H9 (cell line): ENCODE data around the gene METTL18. TPM values are rescaled to one million over a fixed set of nuclear protein-coding genes. Genes with fewer than 3 reads are reported as not detected.

Experiments
- DNase-seq: peaks from one replicate; pipeline ENCODE4 v3.0.0-alpha.2; 2017
- H2AFZ ChIP-seq: one replicate; pipeline ENCODE4 v1.6.1; 2013; ENCODE audit warnings: mild to moderate bottlenecking, low read length, control low read depth, moderate library complexity
- H2AK5ac ChIP-seq: 2 replicates; pipeline ENCODE4 v1.6.1; 2013; ENCODE audit warnings: low read length, control low read depth, mixed read lengths; ENCODE audit not compliant: insufficient read length
- H2BK120ac ChIP-seq: one replicate; pipeline ENCODE4 v1.6.1; 2013; ENCODE audit warnings: low read depth, mild to moderate bottlenecking, low read length, control low read depth, inconsistent platforms; ENCODE audit not compliant: poor library complexity, severe bottlenecking
- H2BK12ac ChIP-seq: 2 replicates; pipeline ENCODE4 v1.6.1; 2013; ENCODE audit warnings: low read length, control low read depth, mixed read lengths, low read depth; ENCODE audit not compliant: insufficient read length
- H2BK15ac ChIP-seq: 2 replicates; pipeline ENCODE4 v1.6.1; 2013; ENCODE audit warnings: low read depth, low read length, control low read depth
- H2BK20ac ChIP-seq: one replicate; pipeline ENCODE4 v1.6.1; 2013; ENCODE audit warnings: low read depth, mild to moderate bottlenecking, low read length, control low read depth, inconsistent platforms; ENCODE audit not compliant: poor library complexity, severe bottlenecking
- H2BK5ac ChIP-seq: 2 replicates; pipeline ENCODE4 v1.6.1; 2013; ENCODE audit warnings: low read length, control low read depth, mixed read lengths; ENCODE audit not compliant: insufficient read length
- H3K14ac ChIP-seq: 2 replicates; pipeline ENCODE4 v1.6.1; 2013; ENCODE audit warnings: low read length, control low read depth; ENCODE audit not compliant: insufficient read depth
- H3K18ac ChIP-seq: 2 replicates; pipeline ENCODE4 v1.6.1; 2013; ENCODE audit warnings: low read depth, mild to moderate bottlenecking, mixed read lengths, low read length, control low read depth; ENCODE audit not compliant: insufficient read length
- H3K23ac ChIP-seq: 2 replicates; pipeline ENCODE4 v1.6.1; 2013; ENCODE audit warnings: low read length, control low read depth, mixed read lengths, low read depth; ENCODE audit not compliant: insufficient read length
- H3K23me2 ChIP-seq: 2 replicates; pipeline ENCODE4 v1.6.1; 2013; ENCODE audit warnings: low read depth, mild to moderate bottlenecking, mixed read lengths, low read length, control low read depth; ENCODE audit not compliant: insufficient read length, poor library complexity, severe bottlenecking
- H3K27ac ChIP-seq: 2 replicates; pipeline ENCODE4 v1.5.1; 2013; ENCODE audit warnings: low read length, control low read depth, mixed read lengths, low read depth; ENCODE audit not compliant: insufficient read length
- H3K27me3 ChIP-seq: 2 replicates; pipeline ENCODE4 v1.6.1; 2013; ENCODE audit warnings: low read length, control low read depth, inconsistent platforms; ENCODE audit not compliant: insufficient read depth
- H3K4ac ChIP-seq: 2 replicates; pipeline ENCODE4 v1.6.1; 2013; ENCODE audit warnings: low read depth, mild to moderate bottlenecking, control low read depth, inconsistent platforms, low read length, moderate library complexity
- H3K4me1 ChIP-seq: 2 replicates; pipeline ENCODE4 v1.6.1; 2013; ENCODE audit warnings: low read length, control low read depth, inconsistent platforms; ENCODE audit not compliant: insufficient read depth
- H3K4me2 ChIP-seq: 2 replicates; pipeline ENCODE4 v1.6.1; 2013; ENCODE audit warnings: low read length, control low read depth, mixed read lengths; ENCODE audit not compliant: insufficient read length, insufficient read depth
- H3K56ac ChIP-seq: 2 replicates; pipeline ENCODE4 v1.6.1; 2013; ENCODE audit warnings: low read depth, mild to moderate bottlenecking, mixed read lengths, low read length, control low read depth; ENCODE audit not compliant: insufficient read length
- H3K79me1 ChIP-seq: 2 replicates; pipeline ENCODE4 v1.6.1; 2013; ENCODE audit warnings: low read depth, mild to moderate bottlenecking, moderate library complexity, low read length, control low read depth, inconsistent platforms; ENCODE audit not compliant: insufficient read depth, poor library complexity, severe bottlenecking
- H3K79me2 ChIP-seq: 2 replicates; pipeline ENCODE4 v1.6.1; 2013; ENCODE audit warnings: low read length, control low read depth, inconsistent platforms; ENCODE audit not compliant: insufficient read depth
- H3K9ac ChIP-seq: 2 replicates; pipeline ENCODE4 v1.6.1; 2013; ENCODE audit warnings: low read length, control low read depth, mixed read lengths; ENCODE audit not compliant: insufficient read length; ENCODE audit errors: extremely low read depth
- H3K9me3 ChIP-seq: one replicate; pipeline ENCODE4 v1.6.1; 2013; ENCODE audit warnings: low read depth, low read length, inconsistent platforms; ENCODE audit not compliant: control insufficient read depth
- H3T11ph ChIP-seq: one replicate; pipeline ENCODE4 v1.6.1; 2013; ENCODE audit warnings: mild to moderate bottlenecking, low read length, control low read depth, inconsistent platforms
- H4K20me1 ChIP-seq: one replicate; pipeline ENCODE4 v1.6.1; 2013; ENCODE audit not compliant: control insufficient read depth, insufficient read length, insufficient read depth
- H4K5ac ChIP-seq: 2 replicates; pipeline ENCODE4 v1.6.1; 2013; ENCODE audit warnings: low read depth, mild to moderate bottlenecking, mixed read lengths, low read length, control low read depth; ENCODE audit not compliant: insufficient read length
- H4K8ac ChIP-seq: replicated peaks from 2 replicates; pipeline ENCODE4 v1.6.1; 2013; ENCODE audit warnings: low read length, control low read depth, mixed read lengths, low read depth; ENCODE audit not compliant: insufficient read length
- H4K91ac ChIP-seq: 2 replicates; pipeline ENCODE4 v1.6.1; 2013; ENCODE audit warnings: low read depth, mild to moderate bottlenecking, moderate library complexity, mixed read lengths, low read length, control low read depth; ENCODE audit not compliant: insufficient read length
- H3K27ac Mint-ChIP-seq, 3 experiments: 2 replicates in 2 of 3; 3 replicates in 1 of 3; pipeline ENCODE4 v1.8.0; 2020 to 2021; ENCODE audit warnings: mixed read lengths in 3 of 3, mild to moderate bottlenecking in 1 of 3, moderate library complexity in 1 of 3
- H3K27me3 Mint-ChIP-seq: 2 replicates; pipeline ENCODE4 v1.8.0; 2021; ENCODE audit warnings: low read depth, mild to moderate bottlenecking, moderate library complexity, mixed read lengths
- H3K36me3 Mint-ChIP-seq, 3 experiments: 2 replicates in 2 of 3; 3 replicates in 1 of 3; pipeline ENCODE4 v1.8.0; 2020 to 2021; ENCODE audit warnings: low read depth in 3 of 3, mixed read lengths in 3 of 3; ENCODE audit not compliant: insufficient read depth in 1 of 3
- H3K4me1 Mint-ChIP-seq, 2 experiments: 2 replicates each; pipeline ENCODE4 v1.8.0; 2020; ENCODE audit warnings: mixed read lengths in 2 of 2
- H3K4me3 Mint-ChIP-seq, 2 experiments: 2 replicates in 1 of 2; 3 replicates in 1 of 2; pipeline ENCODE4 v1.8.0; 2020 to 2021; ENCODE audit warnings: mild to moderate bottlenecking in 2 of 2, mixed read lengths in 2 of 2, moderate library complexity in 1 of 2
- H3K9me3 Mint-ChIP-seq, 2 experiments: 2 replicates in 1 of 2; 3 replicates in 1 of 2; pipeline ENCODE4 v1.8.0; 2020; ENCODE audit warnings: mild to moderate bottlenecking in 2 of 2, mixed read lengths in 2 of 2, moderate library complexity in 1 of 2
- WGBS: extraction: QIAGEN DNeasy Blood & Tissue Kit; methylation state at CpG from one replicate; pipeline ENCODE4 v1.1.7; 2013; ENCODE audit warnings: missing lambda C conversion rate, low lambda C conversion rate, mixed read lengths; ENCODE audit not compliant: insufficient read length; ENCODE audit errors: extremely low coverage; 5-methylcytosine and 5-hydroxymethylcytosine counted together
- total RNA-seq: library from RNA; stranded (reverse); gene quantifications from 2 replicates; pipeline ENCODE4 v1.2.1, GENCODE V29; 2021
- TF ChIP-seq, protein P1 (sequence below): fragments of 200-600 bp; sonication (generic); conservative IDR thresholded peaks from 3 replicates; pipeline ENCODE4 v1.8.0; 2021; ENCODE audit warnings: antibody characterized with exemption, mild to moderate bottlenecking

The METTL18 gene
- total RNA-seq, 1 experiment from 2014 or later: 8.7 TPM

- no peak overlapping the region for H2BK120ac ChIP-seq
- WGBS: no CpG with 5 or more reads among the region's 3 CpGs
- no peak overlapping the region for H2BK20ac ChIP-seq
- H3K79me1 ChIP-seq: no peaks in the 10 kb centered on the region
- H3T11ph ChIP-seq: no peak overlapping the region
- no peaks in the 10 kb centered on the region for H3K4me1 ChIP-seq
- no peak overlapping the region for H3K23ac ChIP-seq
- TF ChIP-seq, protein P1, sequence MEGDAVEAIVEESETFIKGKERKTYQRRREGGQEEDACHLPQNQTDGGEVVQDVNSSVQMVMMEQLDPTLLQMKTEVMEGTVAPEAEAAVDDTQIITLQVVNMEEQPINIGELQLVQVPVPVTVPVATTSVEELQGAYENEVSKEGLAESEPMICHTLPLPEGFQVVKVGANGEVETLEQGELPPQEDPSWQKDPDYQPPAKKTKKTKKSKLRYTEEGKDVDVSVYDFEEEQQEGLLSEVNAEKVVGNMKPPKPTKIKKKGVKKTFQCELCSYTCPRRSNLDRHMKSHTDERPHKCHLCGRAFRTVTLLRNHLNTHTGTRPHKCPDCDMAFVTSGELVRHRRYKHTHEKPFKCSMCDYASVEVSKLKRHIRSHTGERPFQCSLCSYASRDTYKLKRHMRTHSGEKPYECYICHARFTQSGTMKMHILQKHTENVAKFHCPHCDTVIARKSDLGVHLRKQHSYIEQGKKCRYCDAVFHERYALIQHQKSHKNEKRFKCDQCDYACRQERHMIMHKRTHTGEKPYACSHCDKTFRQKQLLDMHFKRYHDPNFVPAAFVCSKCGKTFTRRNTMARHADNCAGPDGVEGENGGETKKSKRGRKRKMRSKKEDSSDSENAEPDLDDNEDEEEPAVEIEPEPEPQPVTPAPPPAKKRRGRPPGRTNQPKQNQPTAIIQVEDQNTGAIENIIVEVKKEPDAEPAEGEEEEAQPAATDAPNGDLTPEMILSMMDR: no peak
- no peak overlapping the region for H2AK5ac ChIP-seq
- no peaks in the 10 kb centered on the region for H3K79me2 ChIP-seq
- no peaks in the 10 kb centered on the region; a peak in 2 of 5 replicates for H3K9me3 Mint-ChIP-seq
- peaks cover 1 to 16% (median 2%) of the 10 kb centered on the region in 3 experiments; a peak in 5 of 7 replicates for H3K36me3 Mint-ChIP-seq
- H2BK15ac ChIP-seq: no peak overlapping the region
- no peak overlapping the region for H3K9ac ChIP-seq
- no peak for DNase-seq
- H3K27ac ChIP-seq: no peak overlapping the region
- H3K27me3 Mint-ChIP-seq: no peaks in the 10 kb centered on the region; the same call in 1 of the 2 replicates
- no peak overlapping the region for H2AFZ ChIP-seq
- no peaks in the 10 kb centered on the region for H4K20me1 ChIP-seq
- H3K23me2 ChIP-seq: no peaks in the 10 kb centered on the region
- H3K14ac ChIP-seq: no peak overlapping the region
- no peak overlapping the region for H3K27ac Mint-ChIP-seq
- H3K4me2 ChIP-seq: no peak overlapping the region
- no peaks in the 10 kb centered on the region for H3K27me3 ChIP-seq
- peaks cover 11 to 12% of the 10 kb centered on the region in 2 experiments for H3K4me1 Mint-ChIP-seq
- H3K4ac ChIP-seq: no peak overlapping the region
- H3K56ac ChIP-seq: no peak overlapping the region
- H4K8ac ChIP-seq: no peak overlapping the region
- no peak overlapping the region for H3K4me3 Mint-ChIP-seq
- H4K91ac ChIP-seq: no peak overlapping the region
- no peak overlapping the region for H4K5ac ChIP-seq
- H3K18ac ChIP-seq: no peak overlapping the region
- H2BK12ac ChIP-seq: no peak overlapping the region
- H3K9me3 ChIP-seq: peaks cover 4% of the 10 kb centered on the region
- H2BK5ac ChIP-seq: no peak overlapping the region
Observed at GRCh38 chr1:169786974-169787373, 7.7 kb downstream of the METTL18 start.
